ENCODE data around the gene GPM6B.

The GPM6B gene

DNA sequence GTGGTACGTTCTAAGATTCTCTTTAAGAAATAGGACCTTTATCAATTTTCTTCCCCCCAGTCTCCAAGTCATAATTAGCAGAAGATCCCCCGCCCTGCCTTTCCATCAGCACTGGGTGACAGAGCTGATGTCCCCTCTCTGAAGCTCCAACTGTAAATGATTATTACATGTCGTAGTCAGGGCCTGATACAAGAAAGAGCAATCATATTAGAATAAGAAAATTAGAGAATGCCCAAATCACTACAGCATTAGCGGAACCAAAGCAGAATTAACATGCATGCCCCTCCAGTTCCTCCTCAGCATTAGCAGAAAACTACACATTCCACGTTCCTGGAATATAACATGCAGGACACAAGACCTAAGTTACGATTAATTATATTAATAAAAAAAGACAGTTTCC lies 717 bp downstream of the GPM6B start:
- H3K4me3 ChIP-seq (ENCODE audit: severe bottlenecking): no peak overlapping the region

DNA sequence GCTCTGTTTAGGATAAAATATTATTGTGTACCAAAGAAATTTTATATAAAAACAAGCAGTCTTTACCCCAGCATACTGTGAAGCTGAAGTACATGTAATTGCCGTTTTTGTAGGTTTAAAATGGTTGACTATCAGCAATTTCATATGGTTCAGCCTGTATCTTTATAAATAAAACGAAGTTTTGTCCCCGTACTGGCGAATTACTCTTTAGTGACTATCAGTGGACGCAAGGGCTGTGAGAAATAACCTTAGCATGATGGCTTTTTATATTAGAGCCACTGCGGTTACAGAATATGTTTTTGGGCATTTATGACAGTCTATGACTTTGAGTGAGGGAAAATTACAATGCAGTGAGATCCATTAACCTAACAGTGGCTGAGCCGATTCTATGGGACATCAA lies 1.2 kb downstream of the GPM6B start:
- Histone ChIP-seq H3K36me3 (ENCODE audit: low read depth) (no peaks in the 10 kb centered on the region), H3K27me3 (ENCODE audit: insufficient read depth, poor library complexity, severe bottlenecking) (no peaks in the 10 kb centered on the region), H3K9me3 (ENCODE audit: severe bottlenecking) (no peaks in the 10 kb centered on the region), H3K4me3 (ENCODE audit: severe bottlenecking) (no peak overlapping the region), H3K4me1 (ENCODE audit: insufficient read depth, poor library complexity, severe bottlenecking) (no peaks in the 10 kb centered on the region), H3K27ac (ENCODE audit: poor library complexity, severe bottlenecking) (no peak overlapping the region)
- DNase-seq (ENCODE audit: low spot score) (no peak), ATAC-seq (ENCODE audit: low read depth) (no peak)
- no peak for TF ChIP-seq CTCF (IDR thresholded peaks at IDR 0.05; ENCODE audit: poor library complexity, severe bottlenecking)

More for the DNA sequence above, 717 bp downstream of the GPM6B start:
- no peak for TF ChIP-seq CTCF (IDR thresholded peaks at IDR 0.05; ENCODE audit: poor library complexity, severe bottlenecking)
- H3K36me3 ChIP-seq (ENCODE audit: low read depth): no peaks in the 10 kb centered on the region
- H3K27me3 ChIP-seq (ENCODE audit: insufficient read depth, poor library complexity, severe bottlenecking): no peaks in the 10 kb centered on the region
- H3K4me1 ChIP-seq (ENCODE audit: insufficient read depth, poor library complexity, severe bottlenecking): no peaks in the 10 kb centered on the region
- no peak for DNase-seq (ENCODE audit: low spot score)
- no peak overlapping the region for H3K27ac ChIP-seq (ENCODE audit: poor library complexity, severe bottlenecking)
- H3K9me3 ChIP-seq (ENCODE audit: severe bottlenecking): no peaks in the 10 kb centered on the region
- ATAC-seq (ENCODE audit: low read depth): no peak

- TF ChIP-seq CTCF (IDR thresholded peaks at IDR 0.05; ENCODE audit: poor library complexity, severe bottlenecking): no peak
- H3K9me3 ChIP-seq (ENCODE audit: severe bottlenecking): no peaks in the 10 kb centered on the region
- H3K27ac ChIP-seq (ENCODE audit: poor library complexity, severe bottlenecking): no peak overlapping the region
- no peak for DNase-seq (ENCODE audit: low spot score)
- H3K4me3 ChIP-seq (ENCODE audit: severe bottlenecking): no peak overlapping the region
- no peaks in the 10 kb centered on the region for H3K27me3 ChIP-seq (ENCODE audit: insufficient read depth, poor library complexity, severe bottlenecking)
- no peaks in the 10 kb centered on the region for H3K36me3 ChIP-seq (ENCODE audit: low read depth)
- ATAC-seq (ENCODE audit: low read depth): no peak
- H3K4me1 ChIP-seq (ENCODE audit: insufficient read depth, poor library complexity, severe bottlenecking): no peaks in the 10 kb centered on the region
These were observed 8.0 kb downstream of the GPM6B start for GRCh38 chrX:13808865-13809264.

GRCh38 chrX:13808293-13808692 lies 8.6 kb downstream of the GPM6B start:
- H3K4me3 ChIP-seq (ENCODE audit: severe bottlenecking): no peak overlapping the region
- no peak for DNase-seq (ENCODE audit: low spot score)
- TF ChIP-seq CTCF (IDR thresholded peaks at IDR 0.05; ENCODE audit: poor library complexity, severe bottlenecking): no peak

GRCh38 chrX:13805241-13805640 lies 11.7 kb downstream of the GPM6B start:
- Histone ChIP-seq H3K27me3 (ENCODE audit: insufficient read depth, poor library complexity, severe bottlenecking) (no peaks in the 10 kb centered on the region), H3K27ac (ENCODE audit: poor library complexity, severe bottlenecking) (no peak overlapping the region), H3K9me3 (ENCODE audit: severe bottlenecking) (no peaks in the 10 kb centered on the region), H3K36me3 (ENCODE audit: low read depth) (no peaks in the 10 kb centered on the region), H3K4me3 (ENCODE audit: severe bottlenecking) (no peak overlapping the region), H3K4me1 (ENCODE audit: insufficient read depth, poor library complexity, severe bottlenecking) (no peaks in the 10 kb centered on the region)
- no peak for TF ChIP-seq CTCF (IDR thresholded peaks at IDR 0.05; ENCODE audit: poor library complexity, severe bottlenecking)
- ATAC-seq (ENCODE audit: low read depth): no peak
- no peak for DNase-seq (ENCODE audit: low spot score)

More at GRCh38 chrX:13808293-13808692, 8.6 kb downstream of the GPM6B start:
- ATAC-seq (ENCODE audit: low read depth): no peak
- Histone ChIP-seq H3K27me3 (ENCODE audit: insufficient read depth, poor library complexity, severe bottlenecking) (no peaks in the 10 kb centered on the region), H3K36me3 (ENCODE audit: low read depth) (no peaks in the 10 kb centered on the region), H3K27ac (ENCODE audit: poor library complexity, severe bottlenecking) (no peak overlapping the region), H3K9me3 (ENCODE audit: severe bottlenecking) (no peaks in the 10 kb centered on the region), H3K4me1 (ENCODE audit: insufficient read depth, poor library complexity, severe bottlenecking) (no peaks in the 10 kb centered on the region)

All from RWPE2 (cell line).